ENCODE data around the gene GCSH. TPM values are rescaled to one million over a fixed set of nuclear protein-coding genes. Genes with fewer than 3 reads are reported as not detected.

Gene GCSH
- polyA plus RNA-seq, 1 donor (not counting 4 experiments of a cell fraction or from before 2014, with no cell fraction given), result 67.7 TPM

- peaks cover 31% of the 10 kb centered on the region for H3K79me2 ChIP-seq (ENCODE audit: control insufficient read depth, insufficient read depth, low read length)
- H3K27ac ChIP-seq (ENCODE audit: control insufficient read depth, insufficient read depth, low read length), result peak overlapping the region; percentile 74
- no peaks in the 10 kb centered on the region for H3K9me1 ChIP-seq (ENCODE audit: control insufficient read depth, extremely low read depth, insufficient read depth, low read length)
- H3K27me3 ChIP-seq (ENCODE audit: control insufficient read depth, extremely low read depth, insufficient read depth, low read length), result no peaks in the 10 kb centered on the region
- H3K36me3 ChIP-seq (ENCODE audit: control insufficient read depth in 2 of 2, extremely low read depth in 1 of 2, insufficient read depth in 2 of 2, low read length in 2 of 2), result peaks cover 0 to 3% of the 10 kb centered on the region in 2 experiments
- H2AFZ ChIP-seq (ENCODE audit: control insufficient read depth, low read length), result peak overlapping the region; percentile 50
- peaks cover 12% of the 10 kb centered on the region for H3K4me1 ChIP-seq (ENCODE audit: control insufficient read depth, extremely low read depth, insufficient read depth, low read length)
- DNase-seq (ENCODE audit: low read depth, low spot score) (no peak), FAIRE-seq (no peak)
- H3K9ac ChIP-seq (ENCODE audit: control insufficient read depth, extremely low read depth, insufficient read depth, low read length), result peak overlapping the region; percentile 82
- dilution Hi-C loops (cut with MboI; ENCODE audit: extremely low pct_ligation_motif_present, low sequenced_read_pairs), result no loop called here
- TF ChIP-seq EZH2 (IDR thresholded peaks at IDR 0.05; ENCODE audit: low read length) (no peak), CTCF (optimal IDR thresholded peaks at IDR 0.05 in 1 of 3, IDR thresholded peaks at IDR 0.05 in 1 of 3, conservative IDR thresholded peaks at IDR 0.05 in 1 of 3; ENCODE audit: extremely low read depth in 1 of 3, insufficient read depth in 2 of 3, low read length in 3 of 3) (no peak)
- peak overlapping the region; percentile 74 to 89 (median 88) for H3K4me3 ChIP-seq (ENCODE audit: control insufficient read depth in 2 of 3, extremely low read depth in 1 of 3, insufficient read depth in 2 of 3, low read depth in 1 of 3, low read length in 3 of 3)
- H3K4me2 ChIP-seq (ENCODE audit: control insufficient read depth, extremely low read depth, insufficient read depth, low read depth, low read length), result peak overlapping the region; percentile 97
- no peaks in the 10 kb centered on the region for H4K20me1 ChIP-seq (ENCODE audit: control insufficient read depth, extremely low read depth, insufficient read depth, low read length)
- no peaks in the 10 kb centered on the region for H3K9me3 ChIP-seq (ENCODE audit: control insufficient read depth, low read depth, low read length)
These were observed 60.0 kb downstream of the GCSH start for GRCh38 chr16:81035975-81036750.

- TF ChIP-seq CTCF (optimal IDR thresholded peaks at IDR 0.05 in 1 of 3, IDR thresholded peaks at IDR 0.05 in 1 of 3, conservative IDR thresholded peaks at IDR 0.05 in 1 of 3; ENCODE audit: extremely low read depth in 1 of 3, insufficient read depth in 2 of 3, low read length in 3 of 3) (peak; percentile 91 to 96 (median 92)), EZH2 (IDR thresholded peaks at IDR 0.05; ENCODE audit: low read length) (no peak)
- Histone ChIP-seq H3K9ac (ENCODE audit: control insufficient read depth, extremely low read depth, insufficient read depth, low read length) (peak within 1 kb of the TSS; percentile 82), H3K9me1 (ENCODE audit: control insufficient read depth, extremely low read depth, insufficient read depth, low read length) (no peaks in the 10 kb centered on the region), H3K36me3 (ENCODE audit: control insufficient read depth in 2 of 2, extremely low read depth in 1 of 2, insufficient read depth in 2 of 2, low read length in 2 of 2) (peaks cover 0 to 3% of the 10 kb centered on the region in 2 experiments), H2AFZ (ENCODE audit: control insufficient read depth, low read length) (peak within 1 kb of the TSS; percentile 50), H4K20me1 (ENCODE audit: control insufficient read depth, extremely low read depth, insufficient read depth, low read length) (no peaks in the 10 kb centered on the region), H3K4me2 (ENCODE audit: control insufficient read depth, extremely low read depth, insufficient read depth, low read depth, low read length) (peak within 1 kb of the TSS; percentile 97), H3K27me3 (ENCODE audit: control insufficient read depth, extremely low read depth, insufficient read depth, low read length) (no peaks in the 10 kb centered on the region), H3K4me3 (ENCODE audit: control insufficient read depth in 2 of 3, extremely low read depth in 1 of 3, insufficient read depth in 2 of 3, low read depth in 1 of 3, low read length in 3 of 3) (peak within 1 kb of the TSS; percentile 74 to 89 (median 88)), H3K4me1 (ENCODE audit: control insufficient read depth, extremely low read depth, insufficient read depth, low read length) (peaks cover 12% of the 10 kb centered on the region), H3K79me2 (ENCODE audit: control insufficient read depth, insufficient read depth, low read length) (peaks cover 31% of the 10 kb centered on the region), H3K9me3 (ENCODE audit: control insufficient read depth, low read depth, low read length) (no peaks in the 10 kb centered on the region), H3K27ac (ENCODE audit: control insufficient read depth, insufficient read depth, low read length) (peak within 1 kb of the TSS; percentile 74)
- no peak for FAIRE-seq
- peak; percentile 49 for DNase-seq (ENCODE audit: low read depth, low spot score)
- dilution Hi-C loops (cut with MboI; ENCODE audit: extremely low pct_ligation_motif_present, low sequenced_read_pairs), result no loop called here
These were observed 60.7 kb downstream of the GCSH start, which contains the start of gene ATMIN for GRCh38 chr16:81035398-81035974. TSS of gene ATMIN (plus strand) at chr16:81035842. CDS start at chr16:81035871, 29 bp downstream.

Small RNAs within 50 kb of the gene (small RNA-seq; reads per million reads assigned to genes)
- gene AC092718.3 (ENCODE audit: insufficient read length in 3 of 3, low read depth in 3 of 3, low replicate concordance in 1 of 3) (0 reads per million in 3 experiments), gene RNU6-1191P (ENCODE audit: insufficient read length in 3 of 3, low read depth in 3 of 3, low replicate concordance in 1 of 3) (0 reads per million in 3 experiments)

Other genes starting within 250 kb of the GCSH start
- 82.4 to 92.2 TPM (median 91.8 TPM) in 3 replicates for gene CMC2, start 89.5 kb downstream of the GCSH start, polyA plus RNA-seq
- gene CENPN, start 89.2 kb downstream of the GCSH start, polyA plus RNA-seq, result 9.3 to 40.9 TPM (median 29.2 TPM) in 3 replicates
- 29.9 to 32.0 TPM (median 31.2 TPM) in 3 replicates for gene ATMIN, start 60.6 kb downstream of the GCSH start, polyA plus RNA-seq
- 0.18 to 0.80 TPM (median 0.30 TPM) in 3 replicates for gene C16orf46, start 19.2 kb downstream of the GCSH start, polyA plus RNA-seq
- 0.04 to 0.08 TPM (median 0.07 TPM) in 3 replicates for gene BCO1, start 142.3 kb upstream of the GCSH start, polyA plus RNA-seq
- gene GAN, start 218.6 kb upstream of the GCSH start, polyA plus RNA-seq, result 5.3 to 6.5 TPM (median 5.8 TPM) in 3 replicates